Keratinocyte (primary cell): ENCODE data around the gene PROCR.

Experiments
- EZH2 ChIP-seq: IDR thresholded peaks from one replicate; pipeline ENCODE4 v1.6.1; 2012; ENCODE audit warnings: inconsistent platforms, mild to moderate bottlenecking, low read length, moderate library complexity
- TF ChIP-seq, protein P1 (sequence below), 3 experiments: IDR thresholded peaks in 1 of 3; conservative IDR thresholded peaks in 1 of 3; optimal IDR thresholded peaks in 1 of 3; 2 replicates in 2 of 3; 3 replicates in 1 of 3; pipeline versions ENCODE3 to v1.5.1; 2011; ENCODE audit warnings: low read length in 3 of 3, mild to moderate bottlenecking in 3 of 3, moderate library complexity in 2 of 3, control low read depth in 1 of 3, inconsistent platforms in 1 of 3; ENCODE audit not compliant: insufficient read depth in 2 of 3; ENCODE audit errors: extremely low read depth in 1 of 3

DNA sequence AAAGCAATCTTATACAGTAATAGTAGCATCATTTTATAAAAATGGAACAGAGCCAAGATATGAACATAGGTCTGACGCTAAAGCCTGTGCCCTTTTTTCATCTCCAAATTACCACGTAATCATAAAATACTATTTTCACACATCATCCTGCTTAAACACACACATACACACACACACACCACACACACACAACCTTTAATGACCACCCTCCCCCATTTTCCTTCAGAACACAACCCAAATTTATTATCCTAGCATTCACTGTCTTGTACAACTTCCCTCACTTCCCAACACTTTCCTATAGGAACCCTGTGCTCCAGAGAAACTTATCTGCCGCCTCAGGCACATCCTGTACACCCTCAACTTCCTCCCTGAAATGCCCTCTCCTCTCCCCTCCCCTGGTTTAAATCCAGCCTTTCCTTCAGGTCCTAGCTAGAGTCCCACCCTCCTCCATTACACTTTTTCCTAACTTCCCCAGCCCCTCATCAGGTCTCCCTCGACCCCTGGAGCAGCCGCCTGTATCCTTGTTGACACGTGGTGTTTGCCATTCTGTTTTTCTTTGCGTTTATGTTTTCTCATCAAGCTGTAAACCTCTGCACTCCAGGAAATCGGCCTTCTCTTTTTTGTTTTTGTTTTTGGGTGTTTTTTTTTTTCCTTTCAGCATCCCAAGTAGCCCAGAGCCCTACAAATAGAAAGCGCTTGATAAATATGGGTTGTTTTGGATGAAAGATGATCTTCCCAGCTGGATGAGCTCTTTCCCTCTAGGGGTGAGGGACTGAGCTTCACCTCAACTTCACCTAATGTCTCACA lies 53.6 kb downstream of the PROCR start:
- TF ChIP-seq, protein P1, sequence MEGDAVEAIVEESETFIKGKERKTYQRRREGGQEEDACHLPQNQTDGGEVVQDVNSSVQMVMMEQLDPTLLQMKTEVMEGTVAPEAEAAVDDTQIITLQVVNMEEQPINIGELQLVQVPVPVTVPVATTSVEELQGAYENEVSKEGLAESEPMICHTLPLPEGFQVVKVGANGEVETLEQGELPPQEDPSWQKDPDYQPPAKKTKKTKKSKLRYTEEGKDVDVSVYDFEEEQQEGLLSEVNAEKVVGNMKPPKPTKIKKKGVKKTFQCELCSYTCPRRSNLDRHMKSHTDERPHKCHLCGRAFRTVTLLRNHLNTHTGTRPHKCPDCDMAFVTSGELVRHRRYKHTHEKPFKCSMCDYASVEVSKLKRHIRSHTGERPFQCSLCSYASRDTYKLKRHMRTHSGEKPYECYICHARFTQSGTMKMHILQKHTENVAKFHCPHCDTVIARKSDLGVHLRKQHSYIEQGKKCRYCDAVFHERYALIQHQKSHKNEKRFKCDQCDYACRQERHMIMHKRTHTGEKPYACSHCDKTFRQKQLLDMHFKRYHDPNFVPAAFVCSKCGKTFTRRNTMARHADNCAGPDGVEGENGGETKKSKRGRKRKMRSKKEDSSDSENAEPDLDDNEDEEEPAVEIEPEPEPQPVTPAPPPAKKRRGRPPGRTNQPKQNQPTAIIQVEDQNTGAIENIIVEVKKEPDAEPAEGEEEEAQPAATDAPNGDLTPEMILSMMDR (optimal IDR thresholded peaks at IDR 0.05 in 1 of 3, IDR thresholded peaks at IDR 0.05 in 1 of 3, conservative IDR thresholded peaks at IDR 0.05 in 1 of 3; ENCODE audit: extremely low read depth in 1 of 3, insufficient read depth in 2 of 3, low read length in 3 of 3): no peak
- TF ChIP-seq EZH2: peak; percentile 2
